GM19240 (cell line): Measurements from ENCODE around the gene SLC6A19.
"Not testable (repeated sequence)": the region's sequence is repeated elsewhere in the genome, so short reads cannot be mapped to it uniquely, and the experiment has no call there.

Experiments used
- DNase-seq: peaks from one replicate; pipeline ENCODE4 v3.0.0; 2011; ENCODE audit warnings: low spot score; ENCODE audit not compliant: insufficient read length

The SLC6A19 gene

DNA sequence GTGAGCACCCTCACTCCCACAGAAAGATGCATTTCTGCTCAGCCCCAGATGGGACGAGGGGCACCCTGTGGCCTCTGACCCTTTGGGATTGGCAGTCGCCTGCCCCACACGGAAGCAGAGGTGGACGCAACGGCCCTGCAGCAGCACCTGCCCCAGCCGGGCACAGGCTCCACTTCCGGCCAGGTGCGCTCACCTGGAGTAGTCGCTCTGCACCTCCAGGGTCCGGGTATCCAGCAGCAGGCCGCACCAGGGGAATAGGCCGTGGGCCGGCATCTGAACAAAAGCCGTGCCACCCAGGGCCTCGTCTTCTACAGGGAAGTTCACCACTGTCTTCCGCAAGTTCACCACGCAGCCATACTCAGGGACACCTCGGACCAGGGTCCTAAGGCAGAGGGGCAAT, 62.8 kb downstream of the SLC6A19 start:
- DNase-seq: no peak

DNA sequence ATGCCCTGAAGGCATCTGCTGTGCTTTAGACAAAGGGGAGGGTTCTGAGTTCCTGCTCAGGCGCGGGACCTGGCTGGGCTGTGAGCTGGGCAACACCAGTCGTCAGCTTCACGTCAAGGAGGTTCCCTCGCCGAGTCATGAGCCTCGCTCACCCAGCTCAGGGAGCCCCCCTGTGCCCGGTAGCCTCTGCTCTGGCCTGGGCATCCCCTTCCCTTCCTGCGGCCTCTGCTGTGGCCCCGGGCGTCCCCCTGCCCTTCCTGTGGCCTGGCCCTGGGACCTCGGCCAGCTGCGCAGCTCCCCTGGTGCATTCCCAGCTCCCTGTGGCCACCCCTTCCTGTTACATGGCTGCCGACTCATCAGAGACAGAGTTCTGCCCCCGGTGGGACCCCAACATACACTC, 63.6 kb downstream of the SLC6A19 start:
- no peak for DNase-seq

DNA sequence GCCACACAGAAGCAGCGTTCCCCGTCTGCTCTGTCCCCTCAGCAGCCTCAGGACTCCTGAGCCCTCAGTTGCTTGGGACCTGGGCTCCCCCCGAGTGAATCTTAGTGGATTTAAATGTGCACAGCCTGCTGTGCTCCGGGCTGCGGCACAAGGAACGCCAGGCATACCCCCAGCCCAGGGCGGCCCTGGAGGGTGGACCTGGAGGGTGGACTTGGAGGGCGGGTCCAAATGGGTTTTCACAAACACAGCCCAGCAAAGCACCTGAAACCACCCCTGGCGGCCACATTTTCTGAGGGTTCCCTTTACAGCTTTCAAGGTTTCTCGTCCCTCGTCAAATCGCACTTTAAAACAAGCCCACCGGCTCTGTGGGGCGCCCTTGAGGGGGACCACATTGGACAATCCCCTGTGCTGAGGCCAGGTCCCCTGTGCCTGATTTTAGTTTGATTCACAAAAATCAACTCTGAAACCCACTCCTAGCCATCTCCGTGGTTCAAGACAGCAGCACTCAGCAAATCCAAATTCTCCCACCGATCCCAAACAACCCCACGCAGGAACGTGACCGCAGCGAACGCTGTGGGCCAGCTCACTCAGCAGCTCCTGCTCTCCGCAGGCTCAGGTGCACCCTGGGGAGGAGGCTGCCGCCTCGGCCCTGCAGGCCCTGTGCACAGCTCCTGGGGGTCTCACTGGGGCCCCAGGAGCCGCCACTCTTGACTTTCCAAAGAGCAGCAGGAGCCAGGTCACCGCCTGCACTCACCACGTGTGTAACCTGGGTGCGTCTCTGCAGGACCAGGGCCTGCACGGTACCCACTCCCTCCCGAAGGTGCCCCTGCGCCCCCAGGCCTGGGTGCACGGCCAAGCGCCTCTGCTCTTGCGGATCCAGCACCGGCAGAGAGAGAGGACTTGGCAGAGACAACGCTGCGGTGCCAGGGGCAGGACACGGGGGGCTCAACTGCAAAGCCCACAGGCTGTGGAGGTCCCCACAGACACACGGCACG, 64.4 kb downstream of the SLC6A19 start:
- DNase-seq: no peak

DNA sequence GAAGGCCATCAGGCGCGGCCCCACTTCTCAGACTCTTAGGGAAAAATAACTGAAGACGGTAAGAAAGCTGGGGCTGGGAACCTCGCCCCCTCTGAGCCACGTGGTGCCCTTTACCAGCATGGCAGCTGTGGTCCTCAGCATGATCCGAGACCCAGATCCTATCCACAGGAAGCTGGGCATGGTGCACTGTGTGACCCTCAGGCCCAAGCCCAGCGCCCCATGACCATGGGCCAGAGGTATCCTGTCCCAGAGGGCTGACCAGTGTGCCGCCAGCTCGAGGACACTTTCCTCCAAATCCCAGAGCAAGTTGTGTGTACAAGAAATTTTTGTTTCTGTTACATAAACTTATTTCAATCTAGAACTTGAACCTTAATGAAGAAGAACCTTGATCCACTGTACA, 65.4 kb downstream of the SLC6A19 start:
- no peak for DNase-seq

DNA sequence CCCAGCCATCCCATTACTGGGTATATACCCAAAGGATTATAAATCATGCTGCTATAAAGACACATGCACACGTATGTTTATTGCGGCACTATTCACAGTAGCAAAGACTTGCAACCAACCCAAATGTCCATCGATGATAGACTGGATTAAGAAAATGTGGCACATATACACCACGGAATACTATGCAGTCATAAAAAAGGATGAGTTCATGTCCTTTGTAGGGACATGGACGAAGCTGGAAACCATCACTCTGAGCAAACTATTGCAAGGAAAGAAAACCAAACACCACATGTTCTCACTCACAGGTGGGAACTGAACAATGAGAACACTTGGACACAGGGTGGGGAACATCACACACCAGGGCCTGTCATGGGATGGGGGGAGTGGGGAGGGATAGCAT, 66.1 kb downstream of the SLC6A19 start:
- DNase-seq: not testable (repeated sequence)

GRCh38 chr5:1268056-1268455, 66.7 kb downstream of the SLC6A19 start:
- DNase-seq: no peak

DNA sequence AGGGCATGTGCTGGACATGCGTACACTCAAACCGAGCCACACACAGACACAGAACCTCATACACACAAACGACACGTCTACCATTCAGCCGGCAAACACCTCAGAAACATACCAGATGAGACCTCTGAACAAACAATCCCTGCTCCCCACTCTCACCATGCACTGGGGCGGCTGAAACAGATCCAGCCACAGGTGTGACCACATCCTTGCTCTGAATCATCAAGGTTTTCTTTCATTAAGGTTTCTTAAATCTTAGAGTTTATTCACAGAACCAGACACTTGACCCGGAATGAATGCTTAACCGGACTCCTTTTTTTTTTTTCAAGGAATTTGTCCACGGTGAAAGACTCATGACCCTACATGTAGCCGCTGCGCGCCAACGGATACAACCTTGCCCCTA, 67.3 kb downstream of the SLC6A19 start:
- DNase-seq: no peak

DNA sequence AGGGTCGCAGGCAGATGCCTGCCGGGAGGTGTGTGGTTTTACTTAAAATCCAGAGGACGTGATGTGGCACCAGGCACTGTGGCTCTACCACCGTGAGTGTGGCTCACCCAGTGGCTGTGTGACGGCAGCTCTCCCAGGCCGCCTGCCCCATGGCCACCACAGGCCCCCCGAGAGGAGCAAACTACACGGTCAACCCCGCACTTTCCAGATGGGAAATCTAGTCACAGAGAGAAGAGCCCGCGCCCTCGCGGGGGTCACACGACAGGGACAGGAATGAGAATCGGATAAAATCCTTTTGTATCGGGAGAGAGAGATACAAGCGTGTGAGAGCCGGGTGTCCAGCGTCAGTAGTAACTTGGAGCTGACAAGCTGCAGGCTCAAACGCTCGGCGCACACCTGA, 69.0 kb downstream of the SLC6A19 start:
- DNase-seq: no peak

DNA sequence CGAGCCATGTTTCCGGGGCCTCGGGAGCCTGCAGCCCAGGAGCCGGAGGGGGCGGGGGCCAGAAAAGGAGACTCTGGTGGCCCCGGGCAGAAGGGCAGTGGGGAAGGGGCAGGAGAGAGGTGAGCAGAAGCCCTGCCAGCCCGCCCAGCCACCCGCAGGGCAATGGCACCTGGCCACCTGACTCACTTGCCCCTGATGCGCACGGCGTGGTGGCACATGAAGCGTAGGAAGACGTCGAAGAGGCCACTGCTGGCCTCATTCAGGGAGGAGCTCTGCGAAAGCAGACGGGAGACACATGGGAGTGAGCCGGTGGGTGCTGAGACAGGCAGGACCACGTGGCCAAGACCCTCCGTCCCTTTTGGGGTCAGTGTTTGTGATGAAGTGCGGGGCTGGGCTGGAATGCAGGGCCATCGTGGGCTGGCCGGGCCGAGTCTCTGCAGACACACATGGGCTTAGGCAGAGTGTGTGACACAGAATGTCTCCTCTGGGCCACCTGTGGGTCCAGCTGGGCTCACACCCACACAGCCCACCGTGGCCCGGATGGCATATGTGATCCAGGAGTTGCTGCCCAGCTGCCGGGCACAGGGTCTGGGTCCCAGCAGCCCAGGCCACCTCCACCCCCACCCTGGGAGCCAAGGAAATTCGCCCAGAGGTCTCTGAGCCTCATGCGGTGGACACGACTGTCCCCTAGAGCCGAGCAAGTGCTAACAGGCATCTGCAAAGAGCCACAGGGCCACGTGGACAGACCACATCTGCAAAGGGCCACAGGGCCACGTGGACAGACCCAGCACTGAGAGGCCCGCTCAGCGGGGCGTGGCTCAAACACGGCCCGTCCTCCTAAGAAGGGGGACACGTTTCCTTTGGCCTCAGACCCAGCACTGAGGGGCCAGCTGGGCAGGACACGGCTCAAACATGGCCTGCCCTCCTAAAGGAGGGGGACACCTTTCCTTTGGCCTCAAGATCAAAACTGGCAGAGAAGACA, 69.8 kb downstream of the SLC6A19 start:
- DNase-seq: no peak

DNA sequence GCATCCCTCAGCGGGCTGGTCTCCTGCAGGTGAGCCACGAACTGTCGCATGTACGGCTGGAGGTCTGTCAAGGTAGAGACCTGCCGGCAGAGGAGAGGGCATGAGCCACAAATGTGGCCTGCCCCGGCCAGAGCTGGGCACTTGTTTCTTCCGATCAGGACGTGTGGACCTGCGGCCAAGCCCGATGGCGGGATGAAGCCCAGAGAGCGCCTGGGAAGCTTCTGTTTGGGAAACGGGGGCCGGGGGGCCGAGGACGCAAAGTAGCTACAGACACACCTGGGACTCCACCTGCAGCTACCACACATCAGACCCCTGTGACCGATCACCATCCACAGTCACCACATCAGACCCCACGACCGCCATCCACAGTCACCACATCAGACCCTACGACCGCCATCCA, 70.8 kb downstream of the SLC6A19 start:
- no peak for DNase-seq

DNA sequence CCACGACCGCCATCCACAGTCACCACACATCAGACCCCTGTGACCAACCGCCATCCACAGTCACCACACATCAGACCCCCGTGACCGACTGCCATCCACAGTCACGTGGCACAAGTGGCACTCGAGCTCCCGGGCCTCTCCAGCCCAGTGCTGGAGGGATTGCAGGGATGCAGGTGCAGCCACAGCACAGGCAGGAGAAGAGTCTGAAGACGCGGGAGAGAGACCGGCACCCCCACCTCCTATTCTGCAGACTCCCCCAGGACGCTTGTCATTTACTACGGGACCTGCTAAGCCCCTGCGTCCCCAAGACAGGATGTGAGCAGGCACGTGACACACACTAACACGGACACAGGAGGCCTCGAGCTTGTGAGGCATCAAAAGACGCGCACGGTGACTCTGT, 72.3 kb downstream of the SLC6A19 start:
- no peak for DNase-seq

DNA sequence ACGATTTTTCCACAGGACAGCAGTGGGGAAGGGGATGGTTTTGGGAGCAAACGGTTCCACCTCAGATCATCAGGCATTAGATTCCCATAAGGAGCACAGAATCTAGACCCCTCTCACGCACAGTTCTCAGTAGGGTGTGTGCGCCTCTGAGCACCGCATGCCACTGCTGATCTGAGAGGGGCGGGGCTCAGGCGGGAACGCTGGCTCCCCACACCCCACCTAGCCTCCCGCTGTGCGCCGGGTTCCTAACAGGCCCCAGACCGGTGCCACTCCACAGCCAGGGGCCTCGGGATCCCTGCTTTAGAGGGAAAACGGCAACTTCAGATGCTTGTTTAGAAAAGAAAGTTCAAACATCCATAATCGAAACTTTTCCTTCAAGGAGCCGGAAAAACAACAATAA, 73.1 kb downstream of the SLC6A19 start:
- DNase-seq: no peak
